MM.1S (cell line): ENCODE measurements around the gene BEND6.

Experiments used
- EZH2phosphoT487 ChIP-seq: fragments of 300-600 bp; sonication (generic); IDR thresholded peaks from 2 replicates; pipeline ENCODE4 v1.6.1; 2018; ENCODE audit warnings: antibody characterized with exemption, low read length
- TF ChIP-seq, protein P1 (sequence below): fragments of 300-600 bp; sonication (generic); IDR thresholded peaks from 2 replicates; pipeline ENCODE4 v1.5.1; 2016; ENCODE audit warnings: antibody characterized with exemption, low read length, mixed read lengths

DNA sequence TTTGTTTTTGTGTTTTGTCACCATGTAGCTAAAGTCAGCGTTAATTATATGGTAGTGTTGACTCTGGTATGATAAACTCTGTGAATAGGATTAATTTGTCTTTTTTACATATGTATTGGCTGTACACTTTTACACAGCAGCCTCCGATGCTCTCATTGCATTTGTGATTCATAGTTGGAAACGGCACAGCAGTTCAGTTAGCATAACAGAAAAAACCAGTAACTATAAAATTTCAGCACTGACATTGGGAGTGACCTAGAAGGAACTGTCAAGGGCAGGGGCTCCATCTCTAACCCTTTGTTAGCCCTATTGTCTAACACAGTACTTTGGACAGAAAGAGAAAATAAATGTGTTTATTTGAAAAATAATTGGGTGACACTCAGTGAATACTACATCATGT lies 5.6 kb upstream of the BEND6 start:
- TF ChIP-seq, protein P1, sequence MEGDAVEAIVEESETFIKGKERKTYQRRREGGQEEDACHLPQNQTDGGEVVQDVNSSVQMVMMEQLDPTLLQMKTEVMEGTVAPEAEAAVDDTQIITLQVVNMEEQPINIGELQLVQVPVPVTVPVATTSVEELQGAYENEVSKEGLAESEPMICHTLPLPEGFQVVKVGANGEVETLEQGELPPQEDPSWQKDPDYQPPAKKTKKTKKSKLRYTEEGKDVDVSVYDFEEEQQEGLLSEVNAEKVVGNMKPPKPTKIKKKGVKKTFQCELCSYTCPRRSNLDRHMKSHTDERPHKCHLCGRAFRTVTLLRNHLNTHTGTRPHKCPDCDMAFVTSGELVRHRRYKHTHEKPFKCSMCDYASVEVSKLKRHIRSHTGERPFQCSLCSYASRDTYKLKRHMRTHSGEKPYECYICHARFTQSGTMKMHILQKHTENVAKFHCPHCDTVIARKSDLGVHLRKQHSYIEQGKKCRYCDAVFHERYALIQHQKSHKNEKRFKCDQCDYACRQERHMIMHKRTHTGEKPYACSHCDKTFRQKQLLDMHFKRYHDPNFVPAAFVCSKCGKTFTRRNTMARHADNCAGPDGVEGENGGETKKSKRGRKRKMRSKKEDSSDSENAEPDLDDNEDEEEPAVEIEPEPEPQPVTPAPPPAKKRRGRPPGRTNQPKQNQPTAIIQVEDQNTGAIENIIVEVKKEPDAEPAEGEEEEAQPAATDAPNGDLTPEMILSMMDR = no peak
- no peak for TF ChIP-seq EZH2phosphoT487
